WI38 (cell line): ENCODE measurements around the gene ITM2C.

Experiments
- H3K4me3 ChIP-seq: 2 replicates; pipeline ENCODE4 v1.5.1; 2011; ENCODE audit warnings: low read depth, mild to moderate bottlenecking, control low read depth, low read length
- TF ChIP-seq, protein P1 (sequence below): IDR thresholded peaks from 2 replicates; pipeline ENCODE4 v1.5.1; 2012; ENCODE audit warnings: low read depth, mild to moderate bottlenecking, control low read depth, low read length

The ITM2C gene

GRCh38 chr2:230865307-230865765 lies 594 bp downstream of the ITM2C start:
- TF ChIP-seq, protein P1, sequence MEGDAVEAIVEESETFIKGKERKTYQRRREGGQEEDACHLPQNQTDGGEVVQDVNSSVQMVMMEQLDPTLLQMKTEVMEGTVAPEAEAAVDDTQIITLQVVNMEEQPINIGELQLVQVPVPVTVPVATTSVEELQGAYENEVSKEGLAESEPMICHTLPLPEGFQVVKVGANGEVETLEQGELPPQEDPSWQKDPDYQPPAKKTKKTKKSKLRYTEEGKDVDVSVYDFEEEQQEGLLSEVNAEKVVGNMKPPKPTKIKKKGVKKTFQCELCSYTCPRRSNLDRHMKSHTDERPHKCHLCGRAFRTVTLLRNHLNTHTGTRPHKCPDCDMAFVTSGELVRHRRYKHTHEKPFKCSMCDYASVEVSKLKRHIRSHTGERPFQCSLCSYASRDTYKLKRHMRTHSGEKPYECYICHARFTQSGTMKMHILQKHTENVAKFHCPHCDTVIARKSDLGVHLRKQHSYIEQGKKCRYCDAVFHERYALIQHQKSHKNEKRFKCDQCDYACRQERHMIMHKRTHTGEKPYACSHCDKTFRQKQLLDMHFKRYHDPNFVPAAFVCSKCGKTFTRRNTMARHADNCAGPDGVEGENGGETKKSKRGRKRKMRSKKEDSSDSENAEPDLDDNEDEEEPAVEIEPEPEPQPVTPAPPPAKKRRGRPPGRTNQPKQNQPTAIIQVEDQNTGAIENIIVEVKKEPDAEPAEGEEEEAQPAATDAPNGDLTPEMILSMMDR = no peak
- peak overlapping the region; percentile 87 for H3K4me3 ChIP-seq

- TF ChIP-seq, protein P1 = no peak
- peak overlapping the region; percentile 87 for H3K4me3 ChIP-seq
Observed at GRCh38 chr2:230865766-230866755, 1.3 kb downstream of the ITM2C start.

GRCh38 chr2:230866756-230867523 lies 2.2 kb downstream of the ITM2C start:
- TF ChIP-seq, protein P1 = no peak

GRCh38 chr2:230868161-230868946 lies 3.6 kb downstream of the ITM2C start:
- TF ChIP-seq, protein P1 = no peak

More at GRCh38 chr2:230866756-230867523, 2.2 kb downstream of the ITM2C start:
- no peak overlapping the region for H3K4me3 ChIP-seq

GRCh38 chr2:230868947-230869913 lies 4.5 kb downstream of the ITM2C start:
- H3K4me3 ChIP-seq = no peak overlapping the region
- TF ChIP-seq, protein P1 = no peak

More at GRCh38 chr2:230868161-230868946, 3.6 kb downstream of the ITM2C start:
- H3K4me3 ChIP-seq = no peak overlapping the region
